HL-60/S4 treated with phorbol 12-myristate 13-acetate at 8.2 ng/mL for 4 days and 3 days (cell line): ENCODE measurements around the gene STARD13.
"Not testable (repeated sequence)": the region's sequence is repeated elsewhere in the genome, so short reads cannot be mapped to it uniquely, and the experiment has no call there.

Source experiments
- in situ Hi-C: fragments of 300-500 bp; cut with MboI; formaldehyde crosslinking; loops from 2 replicates; pipeline ENCODE4 v1.15.0; 2022; ENCODE audit warnings: low sequenced_read_pairs

STARD13 gene

GRCh38 chr13:33184530-33184929 is 101.0 kb downstream of the STARD13 start:
- in situ Hi-C loops: no loop called here

DNA sequence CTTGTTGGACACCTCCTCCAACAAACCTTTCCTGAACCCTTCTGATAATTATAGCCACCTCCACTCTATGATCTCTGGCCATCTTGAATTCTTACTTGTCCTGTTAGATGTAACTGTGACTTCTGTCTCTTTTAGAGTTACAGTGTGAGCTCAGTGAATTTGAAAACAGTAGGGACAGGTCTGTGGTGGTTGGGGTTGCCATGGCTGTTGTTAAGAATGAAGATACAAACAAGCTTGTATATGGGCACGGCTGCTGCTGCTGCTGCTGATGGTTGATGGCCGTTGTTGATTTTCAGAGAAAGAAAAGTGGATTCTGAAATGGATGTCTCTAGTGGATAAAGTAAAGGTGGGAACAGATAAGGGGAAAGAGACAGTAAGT is 101.5 kb downstream of the STARD13 start:
- in situ Hi-C loops: no loop called here

DNA sequence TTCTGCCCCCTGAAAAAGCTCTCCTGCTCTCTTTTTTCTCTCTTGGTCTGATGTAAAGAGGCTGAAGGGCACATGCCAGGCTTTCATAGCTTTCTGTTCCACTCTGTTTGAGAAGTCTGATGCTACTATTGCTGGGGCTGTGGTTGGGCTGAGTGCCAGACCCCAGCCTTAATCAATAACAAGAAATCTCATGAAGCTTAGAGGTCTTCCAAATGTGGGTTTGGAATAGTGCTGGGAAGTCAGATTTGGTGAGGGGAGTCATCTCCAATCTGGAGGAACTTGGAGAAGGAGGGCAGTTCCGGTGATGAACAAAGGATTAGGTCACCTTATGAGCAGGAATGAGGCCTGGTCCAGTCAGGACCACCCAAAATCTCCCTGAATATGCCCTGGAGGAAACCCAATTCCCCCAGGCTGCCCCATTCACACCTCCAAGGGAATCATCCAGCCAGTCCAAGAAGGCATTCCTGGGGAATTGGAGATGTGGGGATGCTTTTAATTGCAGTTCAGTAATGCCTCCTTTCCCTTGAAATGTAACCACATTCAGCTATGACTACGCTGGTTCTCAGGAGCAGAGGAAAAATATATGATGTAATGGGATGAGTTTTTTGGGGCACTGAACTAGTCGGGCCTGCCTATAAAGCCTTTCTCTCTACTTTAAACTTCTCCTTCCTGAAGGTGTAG is 102.0 kb downstream of the STARD13 start:
- in situ Hi-C loops: no loop called here

DNA sequence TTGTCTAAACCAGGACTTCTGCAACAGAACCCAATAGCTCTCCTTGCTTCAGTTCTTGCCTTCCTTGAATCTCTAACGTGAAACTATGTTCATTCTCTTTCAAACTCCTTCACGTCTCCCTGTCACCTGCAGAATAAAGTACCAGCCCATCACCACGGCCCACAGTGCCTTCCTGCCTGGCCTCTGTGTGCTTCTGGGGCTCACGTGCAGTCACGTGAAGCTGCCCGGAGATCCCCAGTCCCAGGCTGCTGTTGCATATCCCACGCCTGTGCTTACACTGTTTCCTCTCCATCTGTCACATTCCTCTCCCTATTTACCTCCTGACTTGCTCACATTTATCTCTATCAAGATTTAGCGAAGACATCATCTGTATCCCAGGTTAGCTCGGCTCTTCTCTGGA is 102.8 kb downstream of the STARD13 start:
- in situ Hi-C loops: no loop called here

- in situ Hi-C loops: no loop called here
Measured at GRCh38 chr13:33181264-33181663, 104.3 kb downstream of the STARD13 start.

DNA sequence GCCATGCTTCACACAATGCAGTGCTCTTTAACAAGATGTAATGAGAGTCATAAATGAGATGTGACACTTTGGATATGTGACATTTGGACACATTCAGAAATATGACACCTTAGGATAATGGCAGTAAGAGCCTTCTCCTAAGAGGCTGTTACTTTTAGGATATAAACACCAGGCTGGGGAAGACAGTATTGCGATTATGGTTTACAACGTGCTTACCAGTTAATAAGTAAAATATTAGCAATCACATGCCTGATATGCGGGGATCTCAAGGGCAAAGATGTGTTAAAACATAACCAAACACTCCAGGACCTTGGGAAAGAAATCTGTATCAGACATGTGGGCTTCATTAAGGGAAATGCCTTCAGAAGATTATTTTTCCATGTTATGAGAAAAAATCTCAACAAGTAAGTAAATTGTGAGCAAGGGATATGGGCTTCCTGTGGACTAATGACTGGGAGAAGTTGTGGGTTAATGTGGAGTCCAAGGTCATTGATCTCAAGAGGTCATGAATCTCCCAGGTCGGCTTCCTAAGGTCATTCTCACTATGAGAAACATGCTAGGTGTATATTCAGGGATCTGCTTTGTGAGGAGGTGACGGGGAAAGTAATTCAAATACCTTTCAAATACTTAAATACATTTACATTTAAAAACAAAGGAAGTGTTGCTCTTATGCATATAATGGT is 105.3 kb downstream of the STARD13 start:
- in situ Hi-C loops: no loop called here

DNA sequence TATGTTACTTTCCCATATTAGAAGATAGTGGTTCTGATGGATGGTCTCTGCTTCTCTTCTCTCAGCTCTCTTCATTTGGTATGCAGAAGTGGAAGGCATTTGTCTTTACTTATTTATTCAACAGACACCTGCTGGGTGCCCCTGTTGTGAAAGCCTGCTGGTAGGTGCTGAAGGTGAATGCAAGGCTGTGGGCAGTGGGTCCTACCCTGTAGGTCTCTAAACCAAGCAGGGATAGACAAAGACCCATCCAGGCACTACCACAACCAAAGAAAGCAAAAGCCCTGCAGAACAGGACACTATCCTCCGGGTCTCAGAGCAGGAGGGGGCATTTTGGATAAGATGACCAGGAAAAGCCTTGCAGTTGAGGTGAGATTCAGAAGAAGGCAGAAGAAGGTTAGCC is 106.1 kb downstream of the STARD13 start:
- in situ Hi-C loops: no loop called here

GRCh38 chr13:33178209-33178840 is 107.2 kb downstream of the STARD13 start:
- in situ Hi-C loops: no loop called here

GRCh38 chr13:33177340-33178208 is 108.0 kb downstream of the STARD13 start:
- in situ Hi-C loops: not testable (repeated sequence)

DNA sequence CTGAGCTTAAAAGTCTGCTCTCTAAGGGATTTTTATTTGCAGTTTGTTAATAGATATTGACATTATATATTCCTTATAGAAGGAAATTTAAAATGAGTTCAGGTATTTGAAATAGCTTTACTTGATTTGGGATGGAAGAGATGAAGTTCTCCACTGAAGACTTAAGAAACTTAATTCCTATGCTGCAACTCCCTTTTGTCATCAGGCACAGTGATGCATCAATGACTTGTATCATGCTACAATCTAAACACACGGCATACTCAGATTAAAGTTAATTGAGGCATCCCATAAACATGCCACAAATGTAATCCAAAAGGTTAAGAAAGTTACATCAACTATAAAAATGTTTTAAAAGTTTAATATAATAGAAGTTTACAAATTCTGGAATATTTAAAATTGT is 109.0 kb downstream of the STARD13 start:
- in situ Hi-C loops: no loop called here

DNA sequence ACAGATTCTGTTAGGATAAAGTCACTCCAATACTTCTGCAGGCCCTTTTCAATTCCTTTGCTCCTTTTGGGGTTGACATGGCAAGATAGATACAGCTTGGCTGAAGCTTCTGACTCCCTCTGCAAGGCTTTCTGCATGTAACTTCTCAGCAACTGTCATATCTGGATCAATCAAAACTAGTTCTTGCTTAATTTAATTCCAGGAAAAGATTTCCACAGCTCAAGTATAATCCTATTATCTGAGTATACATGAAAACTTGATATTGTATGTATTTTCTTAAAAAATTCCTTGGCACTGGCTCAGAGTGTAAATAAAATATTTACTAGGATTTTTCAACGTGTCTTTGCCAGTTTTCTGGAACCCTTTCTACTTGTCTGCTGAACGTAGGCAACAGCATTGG is 109.6 kb downstream of the STARD13 start:
- in situ Hi-C loops: no loop called here

DNA sequence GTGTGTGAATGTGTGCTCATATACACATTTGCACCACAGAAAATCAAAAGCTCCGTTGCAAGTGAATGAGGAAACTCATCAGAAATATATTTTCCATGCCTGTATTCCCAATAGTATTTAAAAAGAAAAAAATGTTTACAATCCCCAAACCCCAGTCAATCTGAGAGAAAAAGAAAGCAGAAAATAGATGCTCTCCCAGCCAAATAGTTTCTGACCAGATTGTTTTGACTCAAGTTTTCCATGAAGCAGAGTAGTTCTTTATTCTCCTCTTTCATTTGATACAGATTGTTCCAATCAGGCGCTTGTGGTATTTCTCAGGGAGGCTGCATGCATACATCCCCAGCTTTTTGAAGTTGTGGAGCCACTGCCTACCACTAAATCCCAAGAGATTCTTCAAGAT is 110.6 kb downstream of the STARD13 start:
- in situ Hi-C loops: no loop called here

GRCh38 chr13:33174491-33174890 is 111.1 kb downstream of the STARD13 start:
- in situ Hi-C loops: no loop called here

GRCh38 chr13:33172911-33173310 is 112.6 kb downstream of the STARD13 start:
- in situ Hi-C loops: no loop called here

GRCh38 chr13:33172400-33172799 is 113.2 kb downstream of the STARD13 start:
- in situ Hi-C loops: no loop called here

- in situ Hi-C loops: no loop called here
Measured at GRCh38 chr13:33169273-33169980, 116.1 kb downstream of the STARD13 start.

DNA sequence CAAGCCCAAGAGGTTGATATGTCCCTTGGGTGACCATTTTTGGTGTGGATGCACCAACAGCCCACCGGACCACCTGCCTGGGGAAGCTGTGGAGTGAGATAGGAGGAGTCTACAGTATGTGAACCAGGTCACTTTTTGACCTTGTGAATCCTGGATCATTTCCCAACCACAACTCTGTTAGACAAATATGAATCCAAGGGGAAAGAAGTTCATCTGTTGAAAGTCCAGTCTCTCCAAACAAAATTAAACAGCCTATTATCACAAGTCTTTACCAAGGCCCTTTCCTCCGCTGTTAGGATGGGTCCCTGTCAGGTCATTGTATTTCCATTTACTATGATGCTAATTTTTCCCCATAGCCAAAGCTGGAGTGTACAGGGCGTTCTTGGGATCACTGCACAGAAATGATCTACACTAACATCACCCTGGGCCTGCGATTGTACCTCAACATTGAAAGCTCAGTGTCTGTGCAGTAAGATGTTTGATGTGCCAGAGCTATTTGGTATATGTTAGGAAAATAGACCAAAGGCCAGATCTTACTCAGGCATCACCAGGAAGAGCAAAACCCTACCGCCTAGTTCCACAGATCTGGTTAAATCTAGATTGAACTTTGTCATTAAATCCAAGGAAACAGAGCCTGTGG is 117.1 kb downstream of the STARD13 start:
- in situ Hi-C loops: no loop called here

DNA sequence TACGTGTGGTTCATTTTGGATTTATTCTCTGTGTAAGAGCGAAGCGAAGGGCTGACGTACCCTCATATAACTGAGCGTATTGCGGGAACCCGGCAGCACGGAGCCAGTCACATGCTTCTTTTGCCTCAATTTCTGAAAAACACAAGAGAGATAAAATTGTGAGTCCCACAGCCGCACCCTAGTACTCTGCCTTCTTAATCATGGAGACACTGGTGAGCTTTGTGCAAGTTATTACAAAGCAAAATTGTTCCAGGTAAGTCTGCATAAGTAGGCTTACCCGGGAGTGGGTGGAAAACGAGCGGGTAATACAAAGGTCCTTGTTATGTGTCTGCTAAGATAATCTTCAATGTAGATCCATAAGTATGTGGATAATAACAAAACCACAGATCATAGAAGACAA is 118.1 kb downstream of the STARD13 start:
- in situ Hi-C loops: no loop called here

DNA sequence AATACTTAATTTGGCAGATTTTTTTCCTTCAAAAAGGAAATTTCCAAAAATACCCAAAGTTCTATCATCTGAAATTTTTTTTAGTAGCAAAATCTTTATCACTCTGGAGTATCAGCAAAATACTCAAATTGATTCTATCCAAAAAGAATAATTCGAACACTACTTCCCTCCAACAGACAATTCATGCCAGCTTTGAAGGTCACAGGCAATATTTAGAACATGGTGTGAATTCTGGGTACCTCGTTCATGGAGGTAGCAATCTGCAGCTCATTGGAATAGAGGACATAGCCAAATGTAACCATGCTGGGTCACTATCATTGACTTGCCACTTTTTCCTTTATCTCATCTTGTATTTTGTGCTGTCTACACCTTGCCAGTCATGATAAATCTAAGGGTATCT is 119.8 kb downstream of the STARD13 start:
- in situ Hi-C loops: no loop called here

DNA sequence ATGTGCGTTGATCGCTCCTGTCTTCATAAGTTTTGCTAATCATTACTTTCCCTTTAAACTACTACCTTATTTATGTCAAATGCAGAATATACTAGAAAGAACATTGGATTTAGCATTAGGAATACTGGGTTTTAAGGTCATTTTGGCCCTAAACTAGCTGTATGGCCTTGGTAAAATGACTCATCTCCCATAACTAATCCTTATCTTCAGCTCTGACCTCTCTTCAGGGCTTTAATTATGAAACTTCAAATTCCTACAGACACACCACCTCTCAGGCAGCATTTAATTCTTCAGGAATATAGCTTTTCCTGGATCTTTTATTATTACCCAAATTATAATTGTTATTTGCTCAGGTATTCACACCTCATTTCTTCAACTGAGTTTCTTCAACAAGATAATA is 121.2 kb downstream of the STARD13 start:
- in situ Hi-C loops: no loop called here
